Mesenchymal stem cell (in vitro differentiated cells and primary cell): ENCODE results near the gene COL6A3.
A peak's percentile ranks its signal among the peaks of the same experiment; 100 is the strongest.

Experiments
- DNase-seq: peaks from one replicate; pipeline ENCODE4 v3.0.0-alpha.2; 2013
- H2AFZ ChIP-seq: one replicate; pipeline ENCODE4 v1.6.1; 2013; ENCODE audit warnings: low read depth, mild to moderate bottlenecking, control low read depth, inconsistent platforms, low read length, moderate library complexity
- H2AK5ac ChIP-seq: 2 replicates; pipeline ENCODE4 v1.6.1; 2013; ENCODE audit warnings: low read length, moderate library complexity, mild to moderate bottlenecking, inconsistent platforms; ENCODE audit not compliant: severe bottlenecking
- H2BK120ac ChIP-seq: one replicate; pipeline ENCODE4 v1.6.1; 2013; ENCODE audit warnings: low read depth, mild to moderate bottlenecking, inconsistent platforms, low read length, moderate library complexity
- H2BK12ac ChIP-seq, 2 experiments: one replicate each; pipeline ENCODE4 v1.6.1; 2013; ENCODE audit warnings: inconsistent platforms in 2 of 2, low read length in 2 of 2, mild to moderate bottlenecking in 2 of 2, moderate library complexity in 2 of 2, control low read depth in 1 of 2
- H2BK15ac ChIP-seq: one replicate; pipeline ENCODE4 v1.6.1; 2013; ENCODE audit warnings: mild to moderate bottlenecking, low read depth, inconsistent platforms; ENCODE audit not compliant: poor library complexity, severe bottlenecking
- H2BK5ac ChIP-seq: 2 replicates; pipeline ENCODE4 v1.6.1; 2013; ENCODE audit warnings: low read depth, mild to moderate bottlenecking, low read length, control low read depth, inconsistent platforms; ENCODE audit not compliant: poor library complexity, severe bottlenecking
- H3K14ac ChIP-seq, 2 experiments: one replicate each; pipeline ENCODE4 v1.6.1; 2013; ENCODE audit warnings: inconsistent platforms in 2 of 2, low read length in 2 of 2, control low read depth in 1 of 2, mild to moderate bottlenecking in 1 of 2, moderate library complexity in 1 of 2
- H3K18ac ChIP-seq, 2 experiments: one replicate each; pipeline ENCODE4 v1.6.1; 2013; ENCODE audit warnings: inconsistent platforms in 2 of 2, low read length in 2 of 2, control low read depth in 1 of 2, low read depth in 1 of 2, mild to moderate bottlenecking in 1 of 2
- H3K23ac ChIP-seq, 2 experiments: one replicate each; pipeline ENCODE4 v1.6.1; 2013; ENCODE audit warnings: inconsistent platforms in 2 of 2, low read length in 2 of 2, mild to moderate bottlenecking in 2 of 2, moderate library complexity in 2 of 2, control low read depth in 1 of 2
- H3K27ac ChIP-seq: 2 replicates; pipeline ENCODE4 v1.5.1; 2013; ENCODE audit warnings: mild to moderate bottlenecking, moderate library complexity, low read length, control low read depth, inconsistent platforms; ENCODE audit not compliant: poor library complexity, severe bottlenecking
- H3K27me3 ChIP-seq, 2 experiments: 2 replicates each; pipeline versions ENCODE4 v1.6.1 to v1.7.0; 2013; ENCODE audit warnings: low read length in 2 of 2, mild to moderate bottlenecking in 2 of 2, moderate library complexity in 2 of 2, control low read depth in 1 of 2, inconsistent platforms in 1 of 2; ENCODE audit not compliant: control insufficient read depth in 1 of 2, insufficient read depth in 1 of 2
- H3K36me3 ChIP-seq, 2 experiments: 2 replicates each; pipeline versions ENCODE4 v1.6.1 to v1.7.0; 2013; ENCODE audit warnings: low read length in 2 of 2, control low read depth in 1 of 2, inconsistent platforms in 1 of 2, low read depth in 1 of 2, mild to moderate bottlenecking in 1 of 2; ENCODE audit not compliant: insufficient read depth in 2 of 2, control insufficient read depth in 1 of 2
- H3K4ac ChIP-seq, 2 experiments: one replicate each; pipeline ENCODE4 v1.6.1; 2013; ENCODE audit warnings: inconsistent platforms in 2 of 2, low read length in 2 of 2, mild to moderate bottlenecking in 2 of 2, moderate library complexity in 2 of 2, control low read depth in 1 of 2, low read depth in 1 of 2
- H3K4me1 ChIP-seq: 2 replicates; pipeline ENCODE4 v1.6.1; 2013; ENCODE audit warnings: low read depth, low read length, control low read depth; ENCODE audit not compliant: control insufficient read depth, insufficient read depth
- H3K4me2 ChIP-seq: 2 replicates; pipeline ENCODE4 v1.6.1; 2013; ENCODE audit warnings: low read length, mild to moderate bottlenecking, inconsistent platforms; ENCODE audit not compliant: poor library complexity, severe bottlenecking
- H3K4me3 ChIP-seq, 2 experiments: 2 replicates each; pipeline versions ENCODE4 v1.5.1 to v1.7.0; 2013; ENCODE audit warnings: low read length in 2 of 2, mild to moderate bottlenecking in 2 of 2, control low read depth in 1 of 2, low read depth in 1 of 2; ENCODE audit not compliant: insufficient read depth in 1 of 2
- H3K79me1 ChIP-seq: replicated peaks from 2 replicates; pipeline ENCODE4 v1.6.1; 2013; ENCODE audit warnings: mild to moderate bottlenecking, control low read depth, low read length, inconsistent platforms; ENCODE audit not compliant: poor library complexity, severe bottlenecking
- H3K9ac ChIP-seq: 2 replicates; pipeline ENCODE4 v1.7.0; 2013; ENCODE audit warnings: mild to moderate bottlenecking, low read length, moderate library complexity
- H3K9me3 ChIP-seq: 2 replicates; pipeline ENCODE4 v1.7.0; 2013; ENCODE audit warnings: mild to moderate bottlenecking, low read length; ENCODE audit not compliant: control insufficient read depth
- H4K8ac ChIP-seq: one replicate; pipeline ENCODE4 v1.6.1; 2013; ENCODE audit warnings: inconsistent platforms, mild to moderate bottlenecking, low read length, moderate library complexity
- H4K91ac ChIP-seq: one replicate; pipeline ENCODE4 v1.6.1; 2013; ENCODE audit warnings: mild to moderate bottlenecking, low read length, inconsistent platforms
- WGBS: methylation state at CpG from one replicate; pipeline ENCODE4 v1.1.7; 2013; ENCODE audit warnings: mixed read lengths; 5-methylcytosine and 5-hydroxymethylcytosine counted together

COL6A3 gene

DNA sequence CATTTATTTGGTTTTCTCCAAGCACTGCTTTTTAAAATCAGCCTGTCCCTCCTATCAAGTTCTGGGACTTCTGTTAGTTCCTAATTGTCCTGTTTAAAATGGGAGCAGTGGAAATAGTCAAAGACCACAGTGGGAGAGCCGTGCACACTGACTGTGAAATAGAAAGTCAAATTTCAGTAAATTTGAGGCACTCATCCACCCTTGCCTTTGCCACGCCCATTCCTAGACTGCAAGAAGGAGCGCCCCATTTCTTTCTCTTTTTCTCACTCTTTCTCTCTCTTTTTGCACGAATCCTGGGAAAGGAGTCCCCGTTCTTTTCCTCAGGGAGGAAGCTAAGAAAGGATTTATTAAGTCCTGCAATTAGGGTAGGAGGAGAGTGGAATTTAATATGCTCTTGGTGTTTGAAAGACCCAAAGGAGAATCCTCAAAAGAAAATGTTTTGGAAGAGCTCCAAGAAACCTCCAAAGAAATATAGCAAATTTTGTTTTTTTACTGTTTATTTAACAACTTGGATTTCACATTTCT lies 7.5 kb downstream of the COL6A3 start:
- Histone ChIP-seq H3K4me1 (peaks cover 4% of the 10 kb centered on the region), H3K9me3 (no peaks in the 10 kb centered on the region), H2BK12ac (no peak overlapping the region), H4K91ac (no peak overlapping the region), H3K79me1 (no peaks in the 10 kb centered on the region), H2AFZ (no peak overlapping the region), H3K18ac (peak overlapping the region in 1 of 2 experiments; percentile 5), H3K27me3 (no peaks in the 10 kb centered on the region), H3K36me3 (peaks cover 0 to 76% of the 10 kb centered on the region in 2 experiments), H2BK15ac (no peak overlapping the region), H3K4me3 (peak overlapping the region in 1 of 2 experiments; percentile 90), H3K4ac (no peak overlapping the region), H3K14ac (no peak overlapping the region), H3K27ac (no peak overlapping the region), H2BK5ac (no peak overlapping the region), H4K8ac (no peak overlapping the region), H3K9ac (peak overlapping the region; percentile 98), H2BK120ac (no peak overlapping the region), H2AK5ac (no peak overlapping the region), H3K23ac (no peak overlapping the region), H3K4me2 (no peak overlapping the region)
- 94% methylated on average over 4 of the region's 5 CpGs for WGBS
- no peak for DNase-seq

- Histone ChIP-seq H3K14ac (no peak overlapping the region), H3K23ac (no peak overlapping the region), H2BK12ac (no peak overlapping the region), H3K27me3 (no peaks in the 10 kb centered on the region), H2AK5ac (no peak overlapping the region), H4K91ac (no peak overlapping the region), H3K4me3 (peak overlapping the region in 1 of 2 experiments; percentile 90), H3K18ac (no peak overlapping the region), H2BK120ac (no peak overlapping the region), H2AFZ (no peak overlapping the region), H3K4me1 (peaks cover 4% of the 10 kb centered on the region), H3K36me3 (peaks cover 0 to 76% of the 10 kb centered on the region in 2 experiments), H3K9me3 (no peaks in the 10 kb centered on the region), H3K9ac (peak overlapping the region; percentile 98), H3K27ac (no peak overlapping the region), H2BK5ac (no peak overlapping the region), H3K4ac (no peak overlapping the region), H4K8ac (no peak overlapping the region), H3K79me1 (no peaks in the 10 kb centered on the region), H3K4me2 (no peak overlapping the region), H2BK15ac (no peak overlapping the region)
- DNase-seq = no peak
- 100% methylated on average over 1 of the region's 2 CpGs for WGBS
Measured at GRCh38 chr2:237405605-237406004, 8.4 kb downstream of the COL6A3 start.

- WGBS = 93% methylated on average over 12 of the region's 13 CpGs
- no peak overlapping the region for H3K23ac ChIP-seq
- no peaks in the 10 kb centered on the region for H3K79me1 ChIP-seq
- no peak for DNase-seq
- no peak overlapping the region for H3K4ac ChIP-seq
- H3K9ac ChIP-seq = peak overlapping the region; percentile 98
- no peak overlapping the region for H2BK5ac ChIP-seq
- H3K27me3 ChIP-seq = no peaks in the 10 kb centered on the region
- peak overlapping the region in 1 of 2 experiments; percentile 90 for H3K4me3 ChIP-seq
- H3K9me3 ChIP-seq = no peaks in the 10 kb centered on the region
- peak overlapping the region in 1 of 2 experiments; percentile 54 for H2BK12ac ChIP-seq
- H2AFZ ChIP-seq = no peak overlapping the region
- H2BK15ac ChIP-seq = no peak overlapping the region
- no peak overlapping the region for H2AK5ac ChIP-seq
- H2BK120ac ChIP-seq = no peak overlapping the region
- peaks cover 2% of the 10 kb centered on the region for H3K4me1 ChIP-seq
- no peak overlapping the region for H3K4me2 ChIP-seq
- H3K36me3 ChIP-seq = peaks cover 0 to 77% of the 10 kb centered on the region in 2 experiments
- no peak overlapping the region for H3K27ac ChIP-seq
- H4K8ac ChIP-seq = no peak overlapping the region
- H3K18ac ChIP-seq = peak overlapping the region in 1 of 2 experiments; percentile 57
- H3K14ac ChIP-seq = no peak overlapping the region
- no peak overlapping the region for H4K91ac ChIP-seq
Measured at GRCh38 chr2:237405006-237405559, 8.9 kb downstream of the COL6A3 start.

GRCh38 chr2:237404413-237404812 lies 9.6 kb downstream of the COL6A3 start:
- no peak overlapping the region for H3K14ac ChIP-seq
- H2BK12ac ChIP-seq = no peak overlapping the region
- H3K36me3 ChIP-seq = peaks cover 0 to 78% of the 10 kb centered on the region in 2 experiments
- no peak overlapping the region for H2AK5ac ChIP-seq
- H3K4ac ChIP-seq = no peak overlapping the region
- no peak overlapping the region for H3K27ac ChIP-seq
- no peak overlapping the region for H3K4me2 ChIP-seq
- no peaks in the 10 kb centered on the region for H3K79me1 ChIP-seq
- H3K23ac ChIP-seq = no peak overlapping the region
- no peak for DNase-seq
- peaks cover 2% of the 10 kb centered on the region for H3K4me1 ChIP-seq
- H3K27me3 ChIP-seq = no peaks in the 10 kb centered on the region
- no peak overlapping the region for H2BK5ac ChIP-seq
- H3K18ac ChIP-seq = no peak overlapping the region
- no peaks in the 10 kb centered on the region for H3K9me3 ChIP-seq
- no peak overlapping the region for H4K91ac ChIP-seq
- WGBS = 98% methylated on average over 2 of the region's 2 CpGs
- peak overlapping the region; percentile 98 for H3K9ac ChIP-seq
- H2BK120ac ChIP-seq = no peak overlapping the region
- H2BK15ac ChIP-seq = no peak overlapping the region
- no peak overlapping the region for H4K8ac ChIP-seq
- H3K4me3 ChIP-seq = peak overlapping the region in 1 of 2 experiments; percentile 90
- H2AFZ ChIP-seq = no peak overlapping the region
